GM11168 (cell line): ENCODE data around the gene CRADD.
"Not testable (repeated sequence)": the region's sequence is repeated elsewhere in the genome, so short reads cannot be mapped to it uniquely, and the experiment has no call there.

Source experiments
- in situ Hi-C: fragments of 300-500 bp; cut with MboI; formaldehyde crosslinking; loops from one replicate; pipeline ENCODE4 v1.12.0; 2022; ENCODE audit warnings: low sequenced_read_pairs; ENCODE audit not compliant: unreplicated experiment

Gene CRADD

GRCh38 chr12:93776581-93777018 lies 99.4 kb downstream of the CRADD start:
- in situ Hi-C loops = no loop called here

GRCh38 chr12:93777254-93777653 lies 100.1 kb downstream of the CRADD start:
- in situ Hi-C loops = no loop called here

GRCh38 chr12:93778306-93778705 lies 101.1 kb downstream of the CRADD start:
- in situ Hi-C loops = no loop called here

GRCh38 chr12:93778766-93779165 lies 101.6 kb downstream of the CRADD start:
- in situ Hi-C loops = no loop called here

- in situ Hi-C loops = no loop called here
Measured at GRCh38 chr12:93780101-93780641, 103.0 kb downstream of the CRADD start.

GRCh38 chr12:93780886-93781285 lies 103.7 kb downstream of the CRADD start:
- in situ Hi-C loops = not testable (repeated sequence)

- in situ Hi-C loops = not testable (repeated sequence)
Measured at GRCh38 chr12:93781961-93782360, 104.8 kb downstream of the CRADD start.

- in situ Hi-C loops = no loop called here
Measured at GRCh38 chr12:93782853-93783252, 105.7 kb downstream of the CRADD start.

GRCh38 chr12:93783832-93784231 lies 106.7 kb downstream of the CRADD start:
- in situ Hi-C loops = no loop called here

GRCh38 chr12:93784339-93785086 lies 107.3 kb downstream of the CRADD start:
- in situ Hi-C loops = no loop called here

GRCh38 chr12:93785249-93786010 lies 108.3 kb downstream of the CRADD start:
- in situ Hi-C loops = no loop called here

- in situ Hi-C loops = no loop called here
Measured at GRCh38 chr12:93786656-93787397, 109.7 kb downstream of the CRADD start.

GRCh38 chr12:93788853-93789252 lies 111.7 kb downstream of the CRADD start:
- in situ Hi-C loops = no loop called here

GRCh38 chr12:93789767-93790166 lies 112.6 kb downstream of the CRADD start:
- in situ Hi-C loops = no loop called here

GRCh38 chr12:93790472-93791152 lies 113.4 kb downstream of the CRADD start:
- in situ Hi-C loops = no loop called here

- in situ Hi-C loops = no loop called here
Measured at GRCh38 chr12:93793007-93793406, 115.8 kb downstream of the CRADD start.

GRCh38 chr12:93793983-93794382 lies 116.8 kb downstream of the CRADD start:
- in situ Hi-C loops = no loop called here

- in situ Hi-C loops = no loop called here
Measured at GRCh38 chr12:93794738-93795137, 117.6 kb downstream of the CRADD start.

- in situ Hi-C loops = no loop called here
Measured at GRCh38 chr12:93795352-93795751, 118.2 kb downstream of the CRADD start.

- in situ Hi-C loops = no loop called here
Measured at GRCh38 chr12:93796729-93797128, 119.6 kb downstream of the CRADD start.
